Naive thymus-derived CD4-positive, alpha-beta T cell (primary cell): ENCODE data around the gene NDC80. TPM values are rescaled to one million over a fixed set of nuclear protein-coding genes. Genes with fewer than 3 reads are reported as not detected.
A peak's percentile ranks its signal among the peaks of the same experiment; 100 is the strongest.

Source experiments
- ATAC-seq: fragments of 150-1000 bp; cut with Tn5 transposase; 2 replicates; pipeline ENCODE4 v1.10.0; 2021; ENCODE audit warnings: mild to moderate bottlenecking, moderate library complexity
- CTCF ChIA-PET: fragments of 350-600 bp; sonication (Branson Sonifier 250); formaldehyde crosslinking; loops from one replicate; lab custom pipeline; 2021; ENCODE audit warnings: antibody characterized with exemption; lab: Charles Lee
- POLR2A ChIA-PET: fragments of 350-600 bp; sonication (Branson Sonifier 250); formaldehyde crosslinking; loops from one replicate; lab custom pipeline; 2021; ENCODE audit warnings: antibody characterized with exemption, inconsistent platforms; lab: Charles Lee
- DNase-seq, 9 donors: peaks; one replicate each; pipeline versions ENCODE4 v3.0.0 to v3.0.0-alpha.2; 2020 to 2022; ENCODE audit warnings: mixed read lengths in 1 of 9
- H3K27ac ChIP-seq: one replicate; pipeline ENCODE4 v1.7.0; 2013; ENCODE audit warnings: mild to moderate bottlenecking, low read depth, low read length, moderate library complexity
- H3K27me3 ChIP-seq, 2 donors: one replicate each; pipeline ENCODE4 v1.7.0; 2013; ENCODE audit warnings: low read length in 2 of 2, mild to moderate bottlenecking in 2 of 2, moderate library complexity in 2 of 2; ENCODE audit not compliant: control insufficient read depth in 2 of 2, insufficient read depth in 2 of 2
- H3K36me3 ChIP-seq, 3 experiments: 1 replicate in 2 of 3; 2 replicates in 1 of 3; pipeline ENCODE4 v1.7.0; 2013; ENCODE audit warnings: low read length in 3 of 3, mild to moderate bottlenecking in 3 of 3, moderate library complexity in 1 of 3; ENCODE audit not compliant: insufficient read depth in 3 of 3, control insufficient read depth in 2 of 3
- H3K4me1 ChIP-seq, 2 donors: one replicate each; pipeline ENCODE4 v1.7.0; 2013; ENCODE audit warnings: low read length in 2 of 2, mild to moderate bottlenecking in 2 of 2, moderate library complexity in 1 of 2; ENCODE audit not compliant: control insufficient read depth in 2 of 2, insufficient read depth in 2 of 2
- H3K4me3 ChIP-seq: 2 replicates; pipeline ENCODE4 v1.7.0; 2013; ENCODE audit warnings: mild to moderate bottlenecking, low read length
- H3K9me3 ChIP-seq, 3 experiments: 1 replicate in 2 of 3; 2 replicates in 1 of 3; pipeline ENCODE4 v1.7.0; 2013; ENCODE audit warnings: low read length in 3 of 3; ENCODE audit not compliant: control insufficient read depth in 2 of 3
- H3K27ac Mint-ChIP-seq, 9 donors: one replicate each; pipeline ENCODE4 v1.8.0; 2020 to 2022; ENCODE audit warnings: mixed read lengths in 9 of 9, mild to moderate bottlenecking in 8 of 9, moderate library complexity in 5 of 9, inconsistent platforms in 2 of 9
- H3K27me3 Mint-ChIP-seq, 5 donors: one replicate each; pipeline ENCODE4 v1.8.0; 2021 to 2022; ENCODE audit warnings: mixed read lengths in 5 of 5, mild to moderate bottlenecking in 1 of 5
- H3K36me3 Mint-ChIP-seq, 5 donors: one replicate each; pipeline ENCODE4 v1.8.0; 2020 to 2022; ENCODE audit warnings: mixed read lengths in 5 of 5, mild to moderate bottlenecking in 3 of 5, inconsistent platforms in 1 of 5
- H3K4me1 Mint-ChIP-seq, 7 donors: one replicate each; pipeline ENCODE4 v1.8.0; 2020 to 2022; ENCODE audit warnings: mixed read lengths in 7 of 7, mild to moderate bottlenecking in 3 of 7, inconsistent platforms in 1 of 7
- H3K4me3 Mint-ChIP-seq, 10 donors: one replicate each; pipeline ENCODE4 v1.8.0; 2020 to 2022; ENCODE audit warnings: mild to moderate bottlenecking in 10 of 10, mixed read lengths in 10 of 10, moderate library complexity in 6 of 10, inconsistent platforms in 2 of 10
- H3K9me3 Mint-ChIP-seq, 11 donors: one replicate each; pipeline ENCODE4 v1.8.0; 2020 to 2022; ENCODE audit warnings: mixed read lengths in 11 of 11, mild to moderate bottlenecking in 4 of 11, inconsistent platforms in 1 of 11, moderate library complexity in 1 of 11
- intact Hi-C, 2 donors: fragments of 100-400 bp; cut with micrococcal nuclease; formaldehyde crosslinking; loops; one replicate each; pipeline ENCODE4 v1.15.1; 2023
- polyA plus RNA-seq, 2 donors: library from polyadenylated mRNA; unstranded; fragments of 300-500 nt; fragmentation: Illumina TruSeq; gene quantifications; one replicate each; pipeline ENCODE4 v1.2.3, GENCODE V29; 2021
- total RNA-seq, 6 experiments: library from RNA in 5 of 6; stranded (reverse) in 5 of 6; gene quantifications; 1 replicate in 5 of 6; 2 replicates in 1 of 6; pipeline ENCODE4 v1.2.3 and lab custom pipeline; 2021 to 2026

The NDC80 gene
- total and polyA plus RNA-seq, 7 experiments from 2014 or later: 1.3 to 53.6 (median 2.5) TPM

DNA sequence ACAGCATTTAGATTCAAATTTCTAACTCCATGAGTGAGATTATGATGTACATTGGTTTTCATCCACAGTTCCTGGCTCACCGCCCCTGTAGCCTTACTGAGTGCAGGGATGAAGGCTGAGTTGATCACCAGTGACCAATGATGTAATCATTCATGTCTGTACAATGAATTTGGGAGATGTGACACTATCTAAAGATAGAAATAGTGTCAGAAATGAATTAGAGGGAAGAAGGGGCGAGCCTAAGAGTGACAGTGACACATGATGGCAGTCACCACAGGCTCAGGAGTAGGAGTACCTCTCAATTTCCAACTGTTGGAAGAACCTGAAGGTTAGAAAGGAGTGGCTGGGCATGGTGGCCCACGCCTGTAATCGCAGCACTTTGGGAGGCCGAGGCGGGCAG, 3.2 kb upstream of the NDC80 start:
- Mint-ChIP-seq H3K9me3 (no peaks in the 10 kb centered on the region), H3K36me3 (peaks cover 10 to 24% (median 23%) of the 10 kb centered on the region in 5 donors), H3K27ac (peak overlapping the region in 4 of 9 donors; percentile 13 to 99 (median 35)), H3K4me3 (peak overlapping the region in 7 of 10 donors; percentile 4 to 100 (median 33)), H3K27me3 (no peaks in the 10 kb centered on the region), H3K4me1 (peaks cover 41 to 74% (median 65%) of the 10 kb centered on the region in 7 donors)
- ChIA-PET POLR2A (interaction anchor here (0.6 to 1.4 kb wide), 6 partner anchors 21 to 139 kb away, joined by 3 to 8 read pairs (median 4); partner anchors contain the start of gene SMCHD1), CTCF (interaction anchor here (1.4 kb wide), 1 partner anchor 38 kb away, joined by 5 read pairs; no protein-coding TSS in a partner anchor)
- DNase-seq (no peak), ATAC-seq (no peak)
- H3K4me3 ChIP-seq: no peak overlapping the region
- no peaks in the 10 kb centered on the region for H3K9me3 ChIP-seq
- H3K36me3 ChIP-seq: peaks cover 0 to 21% (median 0%) of the 10 kb centered on the region in 3 experiments
- intact Hi-C loops: no loop called here
- no peak overlapping the region for H3K27ac ChIP-seq
- H3K27me3 ChIP-seq: no peaks in the 10 kb centered on the region
- H3K4me1 ChIP-seq: peaks cover 10 to 13% of the 10 kb centered on the region in 2 donors

DNA sequence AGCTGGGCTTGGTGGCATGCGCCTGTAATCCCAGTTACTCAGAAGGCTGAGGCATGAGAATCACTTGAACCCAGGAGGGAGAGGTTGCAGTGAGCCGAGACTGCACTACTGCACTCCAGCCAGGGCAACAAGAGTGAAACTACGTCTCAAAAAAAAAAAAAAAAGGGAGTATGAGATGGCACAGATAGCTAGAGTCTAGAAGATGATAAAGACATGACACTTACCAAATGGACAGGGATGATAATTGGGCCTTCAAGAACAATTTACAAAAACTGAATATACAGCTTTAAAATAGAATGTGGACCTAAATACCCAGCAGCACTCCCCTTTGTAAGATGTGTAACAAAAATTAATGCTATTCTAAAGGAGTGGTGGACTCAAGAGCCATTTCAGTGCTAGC, 2.8 kb upstream of the NDC80 start:
- Histone ChIP-seq H3K9me3 (no peaks in the 10 kb centered on the region), H3K36me3 (peaks cover 0 to 21% (median 0%) of the 10 kb centered on the region in 3 experiments), H3K27me3 (no peaks in the 10 kb centered on the region), H3K4me1 (peaks cover 10 to 13% of the 10 kb centered on the region in 2 donors), H3K27ac (no peak overlapping the region), H3K4me3 (no peak overlapping the region)
- ATAC-seq: no peak
- peaks cover 41 to 75% (median 65%) of the 10 kb centered on the region in 7 donors for H3K4me1 Mint-ChIP-seq
- H3K27me3 Mint-ChIP-seq: no peaks in the 10 kb centered on the region
- no peaks in the 10 kb centered on the region for H3K9me3 Mint-ChIP-seq
- peak overlapping the region in 8 of 9 donors; percentile 17 to 99 (median 58) for H3K27ac Mint-ChIP-seq
- POLR2A ChIA-PET: interaction anchor here (0.6 to 1.4 kb wide), 6 partner anchors 20 to 139 kb away, joined by 3 to 8 read pairs (median 4); partner anchors contain the start of gene SMCHD1
- CTCF ChIA-PET: no interaction called here
- H3K4me3 Mint-ChIP-seq: peak overlapping the region; percentile 46 to 100 (median 98)
- H3K36me3 Mint-ChIP-seq: peaks cover 10 to 23% (median 20%) of the 10 kb centered on the region in 5 donors
- no peak for DNase-seq
- intact Hi-C loops: no loop called here

GRCh38 chr18:2569338-2570207, 1.8 kb upstream of the NDC80 start:
- Histone ChIP-seq H3K27ac (no peak overlapping the region), H3K4me1 (peaks cover 10 to 13% of the 10 kb centered on the region in 2 donors), H3K9me3 (no peaks in the 10 kb centered on the region), H3K27me3 (no peaks in the 10 kb centered on the region), H3K4me3 (peak overlapping the region; percentile 17), H3K36me3 (peaks cover 0 to 17% (median 0%) of the 10 kb centered on the region in 3 experiments)
- intact Hi-C loops: loop anchor here (5.0 to 10.0 kb wide), 6 partner anchors 385 to 1855 kb away; partner anchors contain the start of genes ENOSF1 (in 1 of the 2), MYL12A (in 1 of the 2), MYL12B (in 1 of the 2) and TGIF1 (in 1 of the 2)
- peak overlapping the region; percentile 17 to 99 (median 79) for H3K27ac Mint-ChIP-seq
- POLR2A ChIA-PET: interaction anchor here (0.7 to 10.9 kb wide), 8 partner anchors 21 to 92 kb away, joined by 3 to 142 read pairs (median 24); partner anchors contain the start of gene SMCHD1
- no peaks in the 10 kb centered on the region for H3K9me3 Mint-ChIP-seq
- peaks cover 10 to 23% (median 19%) of the 10 kb centered on the region in 5 donors for H3K36me3 Mint-ChIP-seq
- ATAC-seq: no peak
- peaks cover 43 to 73% (median 65%) of the 10 kb centered on the region in 7 donors for H3K4me1 Mint-ChIP-seq
- no peak for DNase-seq
- H3K27me3 Mint-ChIP-seq: no peaks in the 10 kb centered on the region
- H3K4me3 Mint-ChIP-seq: peak overlapping the region; percentile 62 to 100 (median 98)
- CTCF ChIA-PET: no interaction called here

DNA sequence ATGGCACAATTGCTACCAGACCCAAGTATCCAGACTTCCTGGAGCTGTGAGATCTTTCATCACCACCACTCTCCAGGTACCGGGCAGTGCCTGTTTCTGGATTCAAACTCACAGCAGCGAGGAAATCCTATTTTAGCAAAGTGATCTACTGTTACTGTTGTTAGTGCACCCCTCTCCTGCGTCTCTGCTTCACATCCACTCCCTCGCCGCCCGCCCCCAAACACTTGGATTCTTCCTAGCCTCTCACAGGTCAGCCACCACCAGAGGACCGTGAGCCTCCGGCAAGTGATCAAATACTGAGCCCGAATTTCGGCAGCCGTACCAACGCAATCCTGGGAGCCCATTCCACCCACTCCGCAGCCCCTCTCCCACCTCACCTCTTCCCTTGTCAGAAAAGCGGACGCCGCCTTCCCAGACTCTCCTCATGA, 571 bp upstream of the NDC80 start:
- Histone ChIP-seq H3K4me3 (peak overlapping the region; percentile 88), H3K9me3 (no peaks in the 10 kb centered on the region), H3K27ac (peak overlapping the region; percentile 97), H3K27me3 (no peaks in the 10 kb centered on the region), H3K36me3 (peaks cover 0 to 12% (median 0%) of the 10 kb centered on the region in 3 experiments), H3K4me1 (peaks cover 10 to 13% of the 10 kb centered on the region in 2 donors)
- H3K36me3 Mint-ChIP-seq: peaks cover 5 to 19% (median 10%) of the 10 kb centered on the region in 5 donors
- peak overlapping the region; percentile 98 to 100 (median 100) for H3K27ac Mint-ChIP-seq
- H3K9me3 Mint-ChIP-seq: no peaks in the 10 kb centered on the region
- no peaks in the 10 kb centered on the region for H3K27me3 Mint-ChIP-seq
- ChIA-PET CTCF (interaction anchor here (0.8 to 1.8 kb wide), 9 partner anchors 15 to 92 kb away, joined by 3 to 4 read pairs (median 3); partner anchors contain the start of gene SMCHD1), POLR2A (interaction anchor here (0.7 to 10.9 kb wide), 20 partner anchors 9 to 312 kb away, joined by 3 to 142 read pairs (median 4); partner anchors contain the start of gene SMCHD1)
- intact Hi-C loops: loop anchor here (1.0 to 10.0 kb wide), 13 partner anchors 10 to 1856 kb away; partner anchors contain the start of genes MYL12A (in 2 of the 2), SMCHD1 (in 2 of the 2), ENOSF1 (in 1 of the 2) and MYL12B (in 1 of the 2)
- peaks cover 38 to 63% (median 57%) of the 10 kb centered on the region in 7 donors for H3K4me1 Mint-ChIP-seq
- peak; percentile 77 for ATAC-seq
- peak in 3 of 9 donors; percentile 45 to 67 (median 58) for DNase-seq
- H3K4me3 Mint-ChIP-seq: peak overlapping the region; percentile 96 to 100 (median 99)

DNA sequence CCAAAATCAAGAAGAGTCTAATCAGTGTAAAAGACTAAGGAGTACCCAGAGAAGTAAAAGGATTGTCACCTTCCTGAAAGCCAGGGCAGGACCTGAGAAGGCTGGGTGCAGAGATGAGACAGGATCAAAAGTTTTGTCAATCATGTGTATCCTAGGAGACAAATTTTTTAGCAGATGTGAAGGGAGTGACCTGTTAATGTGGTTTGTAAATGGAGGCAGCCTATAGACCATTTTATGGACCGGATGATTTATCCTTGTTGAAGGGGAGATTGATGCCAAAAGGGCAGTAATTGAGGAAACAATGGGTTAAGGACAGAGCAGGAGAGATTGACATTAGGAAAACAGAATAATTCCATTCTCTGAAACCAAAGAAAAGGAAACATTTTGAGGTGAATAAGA, 813 bp downstream of the NDC80 start:
- peaks cover 10 to 13% of the 10 kb centered on the region in 2 donors for H3K4me1 ChIP-seq
- CTCF ChIA-PET: interaction anchor here (0.7 to 1.5 kb wide), 8 partner anchors 13 to 109 kb away, joined by 3 to 6 read pairs (median 3); no protein-coding TSS in a partner anchor
- no peak for DNase-seq
- H3K27me3 Mint-ChIP-seq: no peaks in the 10 kb centered on the region
- peak overlapping the region; percentile 88 for H3K4me3 ChIP-seq
- peaks cover 0 to 20% (median 9%) of the 10 kb centered on the region in 5 donors for H3K36me3 Mint-ChIP-seq
- POLR2A ChIA-PET: interaction anchor here (1.0 to 10.9 kb wide), 9 partner anchors 18 to 129 kb away, joined by 3 to 142 read pairs (median 4); partner anchors contain the start of gene SMCHD1
- H3K27ac ChIP-seq: peak overlapping the region; percentile 97
- no peaks in the 10 kb centered on the region for H3K27me3 ChIP-seq
- H3K9me3 ChIP-seq: no peaks in the 10 kb centered on the region
- peaks cover 0 to 8% (median 0%) of the 10 kb centered on the region in 3 experiments for H3K36me3 ChIP-seq
- no peaks in the 10 kb centered on the region for H3K9me3 Mint-ChIP-seq
- peak overlapping the region; percentile 98 to 100 (median 100) for H3K27ac Mint-ChIP-seq
- intact Hi-C loops: loop anchor here (1.0 to 10.0 kb wide), 7 partner anchors 17 to 1857 kb away; partner anchors contain the start of genes ENOSF1 (in 1 of the 2), MYL12A (in 1 of the 2), MYL12B (in 1 of the 2) and TGIF1 (in 1 of the 2)
- ATAC-seq: no peak
- H3K4me3 Mint-ChIP-seq: peak overlapping the region; percentile 96 to 100 (median 99)
- peaks cover 38 to 59% (median 56%) of the 10 kb centered on the region in 7 donors for H3K4me1 Mint-ChIP-seq
